ENCODE results near the gene SLC36A1.

Gene SLC36A1

DNA sequence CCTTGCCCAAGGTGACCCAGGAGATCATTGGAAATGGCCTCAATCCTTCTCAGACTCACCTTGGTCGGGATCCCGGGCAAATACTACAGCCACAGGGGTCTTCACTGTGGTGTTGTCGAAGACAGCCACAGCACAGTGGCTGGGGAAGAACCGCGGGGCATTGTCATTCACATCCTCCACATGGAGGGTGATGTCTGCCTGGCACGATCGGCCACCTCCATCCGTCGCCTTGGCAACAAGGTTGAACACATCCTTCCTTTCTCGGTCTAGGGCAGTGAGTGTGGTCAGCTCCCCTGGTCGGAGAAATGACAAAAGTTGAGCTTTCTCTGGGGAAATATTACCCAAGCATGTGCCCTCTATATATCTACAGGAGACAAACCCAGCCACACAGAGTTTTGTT lies 86.9 kb downstream of the SLC36A1 start:
- DNase-seq (ENCODE audit: low spot score) = no peak

DNA sequence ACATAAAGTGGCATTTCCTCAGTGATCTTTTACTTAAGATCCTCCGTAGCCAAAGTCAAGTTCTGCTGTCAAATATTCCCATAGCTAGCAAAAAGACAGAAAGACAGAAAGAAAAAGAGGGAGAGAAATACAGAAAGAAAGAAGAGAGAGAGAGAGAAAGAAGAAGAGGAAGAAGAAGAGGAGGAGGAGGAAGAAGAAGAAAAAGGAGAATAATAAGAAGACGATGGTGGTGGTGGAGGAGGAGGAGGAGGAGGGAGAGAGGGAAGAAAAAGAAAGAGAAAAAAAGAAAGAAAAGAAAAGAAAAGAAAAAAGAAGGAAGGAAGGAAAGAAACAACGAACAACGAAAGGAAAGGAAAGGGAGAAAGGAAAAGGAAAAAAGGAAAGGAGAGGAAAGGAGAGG lies 89.6 kb downstream of the SLC36A1 start:
- DNase-seq (ENCODE audit: low spot score) = no peak

DNA sequence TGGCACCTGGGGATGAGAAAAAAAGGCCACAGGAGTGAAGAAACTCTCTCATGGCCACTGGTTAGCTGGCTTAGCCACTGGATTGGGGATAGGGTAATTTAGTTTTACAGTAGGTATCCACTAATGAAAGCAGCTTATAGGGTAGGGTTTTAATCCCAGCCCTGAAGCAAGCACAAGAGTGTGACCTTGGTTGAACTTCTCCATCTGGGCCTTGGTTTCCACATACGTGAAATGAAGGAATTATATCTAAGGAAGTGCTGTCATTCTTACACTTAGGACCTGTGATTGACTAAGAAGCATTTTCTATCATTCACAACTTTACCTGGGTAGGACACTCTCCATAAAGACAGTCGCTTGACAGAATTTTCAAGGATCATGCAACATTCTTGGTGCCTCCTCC lies 94.2 kb downstream of the SLC36A1 start:
- no peak for DNase-seq (ENCODE audit: low spot score)
